ENCODE measurements around the gene TBC1D9.

TBC1D9 gene

GRCh38 chr4:140630246-140630645 is 125.9 kb downstream of the TBC1D9 start:
- TF ChIP-seq ZFX (IDR thresholded peaks at IDR 0.05; ENCODE audit: borderline replicate concordance), result no peak
- no peak for TF ChIP-seq CTCF (IDR thresholded peaks at IDR 0.05)
- no peak overlapping the region for H3K27ac ChIP-seq

GRCh38 chr4:140628016-140628415 is 128.2 kb downstream of the TBC1D9 start:
- no peak overlapping the region for H3K27ac ChIP-seq
- TF ChIP-seq CTCF (IDR thresholded peaks at IDR 0.05), result no peak
- TF ChIP-seq ZFX (IDR thresholded peaks at IDR 0.05; ENCODE audit: borderline replicate concordance), result no peak

GRCh38 chr4:140626661-140627376 is 129.4 kb downstream of the TBC1D9 start:
- no peak overlapping the region; the same call in 1 of the 2 replicates for H3K27ac ChIP-seq
- TF ChIP-seq CTCF (IDR thresholded peaks at IDR 0.05), result no peak
- no peak for TF ChIP-seq ZFX (IDR thresholded peaks at IDR 0.05; ENCODE audit: borderline replicate concordance)

- H3K27ac ChIP-seq, result no peak overlapping the region
- TF ChIP-seq ZFX (IDR thresholded peaks at IDR 0.05; ENCODE audit: borderline replicate concordance) (no peak), CTCF (IDR thresholded peaks at IDR 0.05) (no peak)
Observed at GRCh38 chr4:140622333-140622958, 133.7 kb downstream of the TBC1D9 start.

- no peak for TF ChIP-seq ZFX (IDR thresholded peaks at IDR 0.05; ENCODE audit: borderline replicate concordance)
- TF ChIP-seq CTCF (IDR thresholded peaks at IDR 0.05), result no peak
- H3K27ac ChIP-seq, result no peak overlapping the region
Observed at GRCh38 chr4:140621161-140621560, 135.0 kb downstream of the TBC1D9 start.

- H3K27ac ChIP-seq, result no peak overlapping the region
- TF ChIP-seq CTCF (IDR thresholded peaks at IDR 0.05) (no peak), ZFX (IDR thresholded peaks at IDR 0.05; ENCODE audit: borderline replicate concordance) (no peak)
Observed at GRCh38 chr4:140617499-140618248, 138.5 kb downstream of the TBC1D9 start.

GRCh38 chr4:140615451-140615850 is 140.7 kb downstream of the TBC1D9 start:
- TF ChIP-seq CTCF (IDR thresholded peaks at IDR 0.05), result no peak
- TF ChIP-seq ZFX (IDR thresholded peaks at IDR 0.05; ENCODE audit: borderline replicate concordance), result no peak

More at GRCh38 chr4:140615451-140615850, 140.7 kb downstream of the TBC1D9 start:
- no peak overlapping the region for H3K27ac ChIP-seq

Measured in 22Rv1 (cell line).